ENCODE measurements around the gene GPR108. TPM values are rescaled to one million over a fixed set of nuclear protein-coding genes. Genes with fewer than 3 reads are reported as not detected.

The GPR108 gene
- total and polyA plus RNA-seq, 2 of the 13 experiments (the other 11 are each of a cell fraction or from before 2014, with no cell fraction given) = 36.4 to 63.0 TPM

GRCh38 chr19:6718111-6718740 is 19.2 kb downstream of the GPR108 start (continued):
- TF ChIP-seq ZNF687 (CRISPR knock-in tag; IDR thresholded peaks at IDR 0.05) = 0 out of 2 replicates have a peak, but pooled peaks have one; percentile 10
- TF ChIP-seq ZNF562 (CRISPR knock-in tag; IDR thresholded peaks at IDR 0.05; ENCODE audit: borderline replicate concordance) = no peak
- 0 out of 2 replicates have a peak, but pooled peaks have one; percentile 7 for TF ChIP-seq ZFP90 (CRISPR knock-in tag; IDR thresholded peaks at IDR 0.05; ENCODE audit: borderline replicate concordance)
- TF ChIP-seq, protein P1, sequence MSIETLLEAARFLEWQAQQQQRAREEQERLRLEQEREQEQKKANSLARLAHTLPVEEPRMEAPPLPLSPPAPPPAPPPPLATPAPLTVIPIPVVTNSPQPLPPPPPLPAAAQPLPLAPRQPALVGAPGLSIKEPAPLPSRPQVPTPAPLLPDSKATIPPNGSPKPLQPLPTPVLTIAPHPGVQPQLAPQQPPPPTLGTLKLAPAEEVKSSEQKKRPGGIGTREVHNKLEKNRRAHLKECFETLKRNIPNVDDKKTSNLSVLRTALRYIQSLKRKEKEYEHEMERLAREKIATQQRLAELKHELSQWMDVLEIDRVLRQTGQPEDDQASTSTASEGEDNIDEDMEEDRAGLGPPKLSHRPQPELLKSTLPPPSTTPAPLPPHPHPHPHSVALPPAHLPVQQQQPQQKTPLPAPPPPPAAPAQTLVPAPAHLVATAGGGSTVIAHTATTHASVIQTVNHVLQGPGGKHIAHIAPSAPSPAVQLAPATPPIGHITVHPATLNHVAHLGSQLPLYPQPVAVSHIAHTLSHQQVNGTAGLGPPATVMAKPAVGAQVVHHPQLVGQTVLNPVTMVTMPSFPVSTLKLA (IDR thresholded peaks at IDR 0.05) = no peak
- TF ChIP-seq ZFP36L1 (CRISPR knock-in tag; IDR thresholded peaks at IDR 0.05) = no peak
- no peak for TF ChIP-seq ZIK1 (CRISPR knock-in tag; IDR thresholded peaks at IDR 0.05; ENCODE audit: borderline replicate concordance, low read depth)
- TF ChIP-seq POLR2G (IDR thresholded peaks at IDR 0.05; ENCODE audit: low read depth, low read length) = peak; percentile 45
- no peak for TF ChIP-seq HMG20A (CRISPR knock-in tag; IDR thresholded peaks at IDR 0.05; ENCODE audit: borderline replicate concordance)
- TF ChIP-seq JARID2 (CRISPR knock-in tag; IDR thresholded peaks at IDR 0.05; ENCODE audit: insufficient replicate concordance) = no peak
- no peak for TF ChIP-seq ZNF331 (CRISPR knock-in tag; IDR thresholded peaks at IDR 0.05)
- TF ChIP-seq BCL6 (CRISPR knock-in tag; IDR thresholded peaks at IDR 0.05) = no peak
- TF ChIP-seq MIER2 (CRISPR knock-in tag; IDR thresholded peaks at IDR 0.05) = no peak
- TF ChIP-seq DR1 (CRISPR knock-in tag; IDR thresholded peaks at IDR 0.05) = no peak
- peak; percentile 88 for TF ChIP-seq CCAR2 (optimal IDR thresholded peaks at IDR 0.05; ENCODE audit: low read depth, low read length)
- TF ChIP-seq, protein P2, sequence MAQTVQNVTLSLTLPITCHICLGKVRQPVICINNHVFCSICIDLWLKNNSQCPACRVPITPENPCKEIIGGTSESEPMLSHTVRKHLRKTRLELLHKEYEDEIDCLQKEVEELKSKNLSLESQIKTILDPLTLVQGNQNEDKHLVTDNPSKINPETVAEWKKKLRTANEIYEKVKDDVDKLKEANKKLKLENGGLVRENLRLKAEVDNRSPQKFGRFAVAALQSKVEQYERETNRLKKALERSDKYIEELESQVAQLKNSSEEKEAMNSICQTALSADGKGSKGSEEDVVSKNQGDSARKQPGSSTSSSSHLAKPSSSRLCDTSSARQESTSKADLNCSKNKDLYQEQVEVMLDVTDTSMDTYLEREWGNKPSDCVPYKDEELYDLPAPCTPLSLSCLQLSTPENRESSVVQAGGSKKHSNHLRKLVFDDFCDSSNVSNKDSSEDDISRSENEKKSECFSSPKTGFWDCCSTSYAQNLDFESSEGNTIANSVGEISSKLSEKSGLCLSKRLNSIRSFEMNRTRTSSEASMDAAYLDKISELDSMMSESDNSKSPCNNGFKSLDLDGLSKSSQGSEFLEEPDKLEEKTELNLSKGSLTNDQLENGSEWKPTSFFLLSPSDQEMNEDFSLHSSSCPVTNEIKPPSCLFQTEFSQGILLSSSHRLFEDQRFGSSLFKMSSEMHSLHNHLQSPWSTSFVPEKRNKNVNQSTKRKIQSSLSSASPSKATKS (CRISPR knock-in tag; IDR thresholded peaks at IDR 0.05) = no peak
- no peak for TF ChIP-seq ZNF501 (CRISPR knock-in tag; IDR thresholded peaks at IDR 0.05)
- TF ChIP-seq SOX5 (CRISPR knock-in tag; IDR thresholded peaks at IDR 0.05; ENCODE audit: borderline replicate concordance) = no peak
- TF ChIP-seq ZNF414 (CRISPR knock-in tag; IDR thresholded peaks at IDR 0.05) = 0 out of 2 replicates have a peak, but pooled peaks have one; percentile 3
- TF ChIP-seq PCBP2 (optimal IDR thresholded peaks at IDR 0.05; ENCODE audit: low read depth, low read length, poor library complexity, severe bottlenecking) = peak; percentile 93
- TF ChIP-seq ZBTB34 (CRISPR knock-in tag; IDR thresholded peaks at IDR 0.05) = no peak
